IPS-NIHi11 (cell line): ENCODE data around the gene FEM1A.
A peak's percentile ranks its signal among the peaks of the same experiment; 100 is the strongest.
"Not testable (repeated sequence)": the region's sequence is repeated elsewhere in the genome, so short reads cannot be mapped to it uniquely, and the experiment has no call there.

Source experiments
- DNase-seq: peaks from one replicate; pipeline ENCODE4 v3.0.0; 2012; ENCODE audit warnings: mixed read lengths, low spot score

FEM1A gene, protein sequence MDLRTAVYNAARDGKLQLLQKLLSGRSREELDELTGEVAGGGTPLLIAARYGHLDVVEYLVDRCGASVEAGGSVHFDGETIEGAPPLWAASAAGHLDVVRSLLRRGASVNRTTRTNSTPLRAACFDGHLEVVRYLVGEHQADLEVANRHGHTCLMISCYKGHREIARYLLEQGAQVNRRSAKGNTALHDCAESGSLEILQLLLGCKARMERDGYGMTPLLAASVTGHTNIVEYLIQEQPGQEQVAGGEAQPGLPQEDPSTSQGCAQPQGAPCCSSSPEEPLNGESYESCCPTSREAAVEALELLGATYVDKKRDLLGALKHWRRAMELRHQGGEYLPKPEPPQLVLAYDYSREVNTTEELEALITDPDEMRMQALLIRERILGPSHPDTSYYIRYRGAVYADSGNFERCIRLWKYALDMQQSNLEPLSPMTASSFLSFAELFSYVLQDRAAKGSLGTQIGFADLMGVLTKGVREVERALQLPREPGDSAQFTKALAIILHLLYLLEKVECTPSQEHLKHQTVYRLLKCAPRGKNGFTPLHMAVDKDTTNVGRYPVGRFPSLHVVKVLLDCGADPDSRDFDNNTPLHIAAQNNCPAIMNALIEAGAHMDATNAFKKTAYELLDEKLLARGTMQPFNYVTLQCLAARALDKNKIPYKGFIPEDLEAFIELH

DNA sequence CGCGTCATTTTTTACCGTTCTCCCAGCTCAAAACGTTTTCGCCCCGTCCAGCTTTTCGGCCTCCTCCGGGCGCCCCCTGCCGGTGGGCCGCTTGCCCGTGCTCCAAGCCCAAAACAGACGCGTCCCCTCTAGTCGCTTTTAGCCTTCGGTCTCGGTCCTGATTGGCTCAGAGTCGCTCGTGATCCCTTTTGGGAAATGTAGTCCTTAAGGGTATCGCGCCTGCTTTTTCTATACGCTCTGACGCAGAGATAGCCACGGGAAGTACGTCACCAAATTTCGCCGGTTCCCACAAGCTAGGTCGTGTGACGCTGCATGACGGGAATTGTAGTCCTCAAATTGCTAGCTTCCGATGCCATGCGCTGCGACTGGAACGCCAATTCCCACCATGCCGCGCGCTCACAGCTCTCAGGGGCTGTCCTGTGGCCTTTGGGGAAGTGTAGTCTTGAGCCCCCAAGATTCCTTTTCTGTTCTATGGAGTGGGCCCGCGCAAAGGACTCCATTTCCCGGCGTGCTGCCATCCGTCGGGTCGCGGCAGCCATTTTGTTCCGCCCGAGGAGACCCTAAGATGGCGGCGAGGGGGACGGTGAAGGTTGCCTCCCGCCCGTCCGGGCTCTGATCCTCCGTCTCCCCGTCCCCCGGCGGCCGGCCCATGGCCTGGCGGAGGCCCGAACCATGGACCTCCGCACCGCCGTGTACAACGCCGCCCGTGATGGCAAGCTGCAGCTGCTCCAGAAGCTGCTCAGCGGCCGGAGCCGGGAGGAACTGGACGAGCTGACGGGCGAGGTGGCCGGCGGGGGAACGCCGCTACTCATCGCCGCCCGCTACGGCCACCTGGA is at the start of gene FEM1A:
Gene FEM1A (plus strand): TSS at position 552 of the 836 bp plus-strand sequence. CDS start 121 bp downstream, at position 673.
- peak; percentile 97 for DNase-seq

DNA sequence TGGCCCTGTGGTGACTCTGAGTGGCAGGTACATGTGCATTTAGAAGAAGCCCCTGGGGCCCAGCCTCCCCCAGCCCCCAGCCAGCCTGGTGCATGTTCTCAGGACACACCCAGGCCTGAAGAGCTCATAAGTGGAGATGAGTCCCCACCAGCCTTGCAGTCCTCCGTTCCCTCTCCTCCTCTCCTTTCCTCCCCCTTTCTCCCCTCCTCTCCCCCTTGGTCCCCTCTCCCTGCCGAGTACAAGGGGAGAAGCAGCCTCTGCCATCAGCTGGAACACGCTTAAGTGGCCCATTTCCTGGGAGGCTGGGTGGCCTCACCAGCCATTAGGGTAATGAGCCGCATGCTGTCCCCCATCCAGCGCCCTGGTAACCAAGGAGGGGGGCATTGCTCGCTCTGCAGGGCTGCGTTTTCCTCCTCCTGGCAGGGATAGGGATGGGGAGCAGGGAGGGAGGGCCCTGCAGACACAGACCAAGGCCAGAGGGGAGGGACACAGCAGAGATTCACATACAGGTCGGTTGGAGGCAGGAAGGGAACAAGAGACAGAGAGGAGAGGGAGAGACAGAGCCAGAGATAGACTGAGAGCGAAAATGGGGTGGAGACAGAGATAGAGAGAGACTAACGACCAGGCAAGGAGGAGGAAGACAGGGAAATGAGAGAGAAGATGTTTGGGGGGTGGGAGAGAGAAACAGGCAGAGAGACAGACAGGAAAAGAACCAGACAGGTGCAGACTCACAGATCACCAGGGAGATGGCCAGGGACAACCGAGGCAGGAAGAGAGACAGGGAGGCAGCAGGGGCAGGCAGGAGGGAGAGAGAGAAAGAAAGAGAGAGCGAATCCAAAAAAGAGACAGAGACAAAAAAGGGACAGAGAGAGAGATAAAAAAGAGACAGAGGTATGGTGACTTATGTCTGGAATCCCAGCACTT is 48.5 kb upstream of the FEM1A start:
- no peak for DNase-seq

DNA sequence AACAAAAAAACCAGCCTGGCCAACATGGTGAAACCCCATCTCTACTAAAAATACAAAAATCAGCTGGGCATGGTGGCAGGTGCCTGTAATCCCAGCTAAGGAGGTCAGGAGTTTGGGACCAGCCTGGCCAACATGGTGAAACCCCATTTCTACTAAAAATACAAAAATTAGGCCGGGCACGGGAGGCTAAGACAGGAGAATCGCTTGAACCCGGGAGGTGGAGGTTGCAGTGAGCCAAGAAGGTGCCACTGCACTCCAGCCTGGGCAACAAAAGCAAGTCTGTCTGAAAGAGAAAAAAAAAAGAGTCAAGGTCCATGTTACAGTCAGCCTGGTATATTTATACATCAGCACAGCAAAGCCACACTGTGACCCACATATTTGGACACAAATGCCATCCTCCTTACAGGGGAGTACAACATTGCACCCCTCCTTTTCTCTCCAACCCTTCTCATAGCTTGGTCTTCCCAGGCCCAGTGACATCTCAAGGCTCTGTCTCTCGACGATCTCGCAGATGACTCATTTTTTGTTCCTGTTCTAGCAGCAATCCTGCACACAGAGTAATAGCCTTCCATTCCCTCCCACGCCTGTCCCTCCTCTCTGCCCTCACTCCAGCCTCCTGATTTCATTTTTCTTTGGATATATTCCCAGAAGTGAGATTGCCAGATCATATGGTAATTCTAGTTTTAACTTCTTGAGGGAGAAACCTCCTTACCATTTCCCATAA is 46.9 kb upstream of the FEM1A start:
- no peak for DNase-seq

- not testable (repeated sequence) for DNase-seq
These were observed 46.4 kb upstream of the FEM1A start for GRCh38 chr19:4745175-4745574.

- no peak for DNase-seq
These were observed 45.5 kb upstream of the FEM1A start for GRCh38 chr19:4745986-4746385.

DNA sequence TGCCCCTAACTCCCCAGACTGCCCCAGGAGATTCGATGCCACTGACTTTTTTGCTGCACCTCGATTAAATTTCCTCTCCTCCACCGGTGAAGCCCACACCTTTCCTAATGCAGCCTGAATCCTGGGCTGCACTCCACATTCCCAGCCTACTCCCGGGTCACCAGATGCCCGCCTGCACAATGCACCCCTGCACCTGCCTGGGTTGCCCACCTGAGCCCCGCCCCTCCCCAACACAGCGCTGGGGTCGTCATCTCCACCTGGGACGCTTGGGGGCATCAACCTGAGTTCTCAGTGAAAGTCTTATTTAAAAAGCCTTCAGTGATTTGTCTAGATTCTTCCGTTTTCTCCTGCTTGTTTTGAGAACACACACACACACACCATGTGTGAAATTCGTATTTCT is 43.3 kb upstream of the FEM1A start:
- peak; percentile 29 for DNase-seq

GRCh38 chr19:4748589-4748988 is 42.9 kb upstream of the FEM1A start:
- no peak for DNase-seq

DNA sequence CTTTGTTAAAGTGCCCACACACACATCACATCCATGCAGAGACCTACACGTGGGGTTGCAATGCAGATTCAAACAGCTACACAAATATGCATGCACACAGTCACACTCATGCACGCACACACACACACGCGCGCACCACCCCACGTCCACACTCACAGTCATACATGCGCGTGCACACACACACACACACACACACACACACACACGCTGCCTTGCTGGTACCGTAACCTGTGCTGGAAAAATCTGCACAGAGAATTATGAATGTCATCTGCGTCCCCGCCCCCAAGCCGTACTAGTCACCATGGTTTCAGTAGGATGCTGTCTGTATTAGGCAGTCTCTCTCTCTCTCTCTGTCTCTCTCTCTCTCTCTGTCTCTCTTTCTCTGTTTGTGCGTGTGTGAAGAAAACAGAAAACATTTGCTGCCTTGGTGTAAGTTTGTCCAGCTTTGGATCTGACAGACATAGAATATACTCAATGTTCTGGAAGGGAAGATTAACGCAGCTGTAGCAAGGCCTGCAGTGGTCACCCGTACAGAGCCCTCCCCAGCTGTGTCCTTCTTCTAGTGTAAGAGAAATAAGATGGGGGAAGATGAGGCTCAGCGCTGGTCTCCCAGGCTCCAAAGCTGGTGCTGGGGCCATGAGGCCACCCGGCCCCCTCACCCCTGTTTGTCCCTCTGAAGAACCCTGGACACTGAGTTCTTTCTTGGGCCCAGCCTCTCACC is 41.5 kb upstream of the FEM1A start:
- DNase-seq = no peak

- DNase-seq = no peak
These were observed 37.3 kb upstream of the FEM1A start for GRCh38 chr19:4754248-4754647.

DNA sequence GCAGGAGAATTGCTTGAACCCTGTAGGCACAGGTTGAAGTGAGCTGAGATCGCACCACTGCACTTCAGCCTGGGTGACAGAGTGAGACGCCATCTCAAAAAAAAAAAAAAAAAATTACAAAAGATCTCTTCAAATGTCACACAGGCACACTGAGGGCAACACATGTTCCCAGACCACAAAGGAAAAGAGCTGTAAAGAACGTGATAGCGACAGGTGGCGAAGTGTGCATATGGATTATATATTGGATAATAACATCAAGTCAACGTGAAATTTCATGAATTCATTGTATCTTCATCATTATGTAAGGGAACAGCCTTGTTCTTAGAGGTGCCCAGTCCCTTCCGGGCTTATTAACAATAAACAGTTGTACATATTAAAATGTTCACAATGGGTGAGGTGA is 36.1 kb upstream of the FEM1A start:
- DNase-seq = no peak

DNA sequence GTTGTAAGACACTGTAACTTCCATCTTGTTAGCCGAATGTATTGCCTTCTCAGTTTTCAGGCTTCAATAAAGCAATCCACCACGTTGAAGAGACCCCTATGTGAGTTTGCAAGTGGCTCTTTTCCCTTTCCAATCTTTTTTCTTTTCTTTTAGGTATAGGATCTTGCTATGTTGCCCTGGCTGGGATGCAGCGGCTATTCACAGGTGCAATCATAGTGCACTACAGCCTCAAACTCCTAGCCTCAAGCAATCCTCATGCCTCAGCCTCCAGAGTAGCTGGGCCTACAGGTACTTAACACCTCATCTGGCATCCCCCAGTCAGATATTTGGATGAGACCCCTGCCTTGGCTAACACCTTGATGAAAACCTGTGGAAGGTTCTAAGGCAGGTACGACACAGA is 33.5 kb upstream of the FEM1A start:
- no peak for DNase-seq

DNA sequence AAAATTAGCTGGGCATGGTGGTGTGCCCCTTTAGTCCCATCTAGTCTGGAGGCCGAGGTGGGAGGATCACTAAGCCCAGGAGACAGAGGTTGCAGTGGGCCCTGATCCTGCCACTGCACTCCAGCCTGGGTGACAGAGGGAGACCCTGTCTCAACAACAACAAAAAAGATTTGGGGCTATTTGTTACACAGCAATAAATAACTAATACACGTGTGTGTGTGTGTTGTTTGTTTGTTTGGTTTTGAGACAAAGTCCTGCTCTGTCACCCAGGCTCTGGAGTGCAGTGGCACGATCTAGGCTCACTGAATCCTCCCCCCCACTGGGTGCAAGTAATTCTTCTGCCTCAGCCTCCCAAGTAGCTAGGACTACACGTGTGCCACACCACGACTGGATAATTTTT is 32.9 kb upstream of the FEM1A start:
- DNase-seq = no peak

DNA sequence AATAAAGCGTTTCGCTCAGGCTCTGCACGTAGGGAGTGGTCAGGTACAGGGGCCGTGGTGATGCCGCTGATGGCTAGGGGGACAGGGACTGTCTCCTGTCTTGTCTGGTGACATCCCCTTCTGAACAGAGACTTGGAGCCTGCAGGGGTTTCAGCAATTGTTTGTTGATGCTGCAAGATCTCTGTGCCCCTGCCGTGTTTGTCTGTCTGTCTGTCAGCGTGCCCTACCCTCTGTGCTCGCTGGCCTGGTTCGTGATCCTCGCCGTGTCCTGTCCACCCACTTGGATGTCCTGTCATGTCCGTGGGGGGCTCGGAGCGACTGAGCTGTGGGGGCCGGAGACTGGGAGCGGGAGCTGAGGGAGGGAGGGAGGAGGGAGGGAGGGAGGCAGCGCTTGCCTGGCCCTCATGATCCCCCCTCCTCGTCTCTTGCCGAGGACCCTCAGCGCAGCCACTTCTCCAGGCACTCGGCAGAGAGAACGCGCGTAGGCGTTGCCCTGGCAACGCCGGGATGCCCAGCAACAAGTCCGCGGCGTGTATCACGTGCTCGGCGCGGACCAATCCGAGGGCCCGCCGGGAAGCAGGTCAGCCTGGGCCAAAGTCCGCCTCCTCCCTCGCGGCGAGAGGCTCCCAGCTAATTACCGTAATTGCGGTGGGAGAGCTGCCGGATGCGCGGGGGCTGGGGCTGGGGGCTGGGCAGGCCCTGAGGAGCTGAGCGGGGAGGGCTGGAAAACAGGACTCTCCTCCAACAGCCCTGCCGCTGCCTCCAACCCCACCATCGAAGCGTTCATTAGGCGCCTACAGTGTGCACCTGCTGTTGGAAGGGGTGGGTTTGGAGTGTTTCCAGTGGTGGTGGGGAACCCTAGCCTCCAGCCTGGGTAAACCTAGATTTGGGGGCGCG is 31.9 kb upstream of the FEM1A start:
- DNase-seq = peak; percentile 100

- DNase-seq = no peak
These were observed 31.3 kb upstream of the FEM1A start for GRCh38 chr19:4760285-4760650.

DNA sequence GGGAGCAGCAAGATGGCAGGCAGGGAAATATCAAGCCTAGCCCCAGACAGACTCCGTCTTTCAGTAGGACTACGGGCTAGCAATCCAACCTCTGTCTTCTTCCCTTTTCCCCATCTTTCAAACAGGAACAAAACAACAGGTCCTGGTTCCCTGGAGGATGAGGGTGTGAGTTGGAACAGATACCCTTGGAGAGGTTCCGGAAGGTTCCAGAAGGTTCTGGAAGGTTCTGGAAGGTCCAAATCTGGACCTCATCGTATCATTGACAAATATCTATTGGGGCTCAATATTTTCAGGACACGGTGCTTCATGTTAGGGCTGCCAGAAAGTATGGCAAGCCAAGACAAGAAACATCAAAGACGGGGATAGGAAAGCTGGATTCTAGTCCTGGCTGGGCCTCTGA is 28.5 kb upstream of the FEM1A start:
- no peak for DNase-seq

- DNase-seq = no peak
These were observed 27.2 kb upstream of the FEM1A start for GRCh38 chr19:4764393-4764660.

- peak; percentile 94 for DNase-seq
These were observed 22.4 kb upstream of the FEM1A start for GRCh38 chr19:4768934-4769777.

GRCh38 chr19:4772566-4772965 is 19.0 kb upstream of the FEM1A start:
- no peak for DNase-seq
